LNCaP clone FGC (cell line): ENCODE data around the gene TBC1D3H.
"Not testable (repeated sequence)": the region's sequence is repeated elsewhere in the genome, so short reads cannot be mapped to it uniquely, and the experiment has no call there.

Experiments used
- DNase-seq: peaks from one replicate; pipeline ENCODE4 v3.0.0-alpha.2; 2011; ENCODE audit warnings: low read depth
- H3K4me3 ChIP-seq: 2 replicates; pipeline ENCODE4 v1.5.1; 2011; ENCODE audit warnings: mild to moderate bottlenecking, low read depth, low read length, control low read depth

The TBC1D3H gene

DNA sequence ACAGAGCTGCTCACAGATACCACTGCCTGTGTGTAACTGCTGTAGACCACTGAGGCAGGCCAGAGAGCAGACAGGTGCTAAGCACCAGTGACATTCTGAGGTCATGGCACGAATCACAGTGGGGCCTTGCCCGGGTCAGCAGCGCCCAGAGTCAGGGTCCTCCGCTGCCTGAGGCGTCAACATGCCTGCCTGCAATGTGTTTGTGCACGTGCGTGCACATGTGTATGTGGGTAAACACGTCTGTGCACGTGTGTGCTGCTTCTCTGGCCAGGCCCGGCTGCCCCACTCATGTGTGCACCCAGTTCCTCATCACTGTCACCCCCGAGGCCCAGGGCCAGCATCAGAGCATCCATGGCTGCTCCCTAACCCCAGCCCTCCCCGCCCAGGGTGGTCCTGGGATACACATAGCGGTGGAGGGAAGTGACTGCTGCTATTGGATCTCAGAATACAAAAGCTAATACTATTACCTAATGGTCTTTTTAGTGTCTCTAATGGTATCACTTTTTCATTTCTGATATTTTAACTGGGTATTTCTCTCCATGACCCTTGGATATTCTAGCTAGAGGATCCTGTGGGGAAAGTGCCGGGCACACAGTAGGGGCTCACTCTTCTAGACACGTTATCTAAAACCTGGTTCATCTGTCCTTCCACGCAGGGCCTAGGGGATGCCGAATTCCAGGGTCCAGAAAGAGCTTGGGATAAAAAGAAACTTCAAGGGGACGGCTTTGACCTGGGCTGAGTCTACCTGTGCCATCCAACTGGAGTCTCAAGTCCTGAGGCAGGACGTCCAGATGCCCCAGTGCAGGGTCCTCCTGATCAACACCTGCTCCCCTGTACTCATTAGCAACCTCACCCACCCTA is at the start of gene TBC1D3H:
TBC1D3H (minus strand) TSS at position 51 of the 861 bp plus-strand sequence. CDS start 1,540 bp downstream, outside the sequence.
- not testable (repeated sequence) for DNase-seq, H3K4me3 ChIP-seq

DNA sequence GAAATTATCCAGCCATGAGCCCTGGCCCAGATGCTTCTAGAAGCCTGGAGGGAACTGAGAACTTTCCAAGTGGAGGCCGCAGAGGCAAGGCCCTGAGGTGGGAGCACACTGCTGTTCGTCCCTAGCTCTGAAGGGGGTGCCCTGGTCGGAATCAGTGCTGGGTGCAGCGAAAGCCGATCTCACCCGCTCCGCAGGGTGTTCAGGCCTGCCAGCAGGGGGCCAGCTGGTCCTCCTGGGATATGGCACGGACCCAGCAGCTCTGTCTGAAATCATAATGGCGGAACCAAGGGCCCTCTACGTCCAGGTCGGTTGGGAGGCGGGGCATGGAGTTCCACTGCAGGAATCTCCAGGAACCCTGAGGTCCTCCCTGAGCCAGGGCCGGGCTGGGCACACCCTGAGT is 40.7 kb upstream of the TBC1D3H start:
- DNase-seq, H3K4me3 ChIP-seq: not testable (repeated sequence)

DNA sequence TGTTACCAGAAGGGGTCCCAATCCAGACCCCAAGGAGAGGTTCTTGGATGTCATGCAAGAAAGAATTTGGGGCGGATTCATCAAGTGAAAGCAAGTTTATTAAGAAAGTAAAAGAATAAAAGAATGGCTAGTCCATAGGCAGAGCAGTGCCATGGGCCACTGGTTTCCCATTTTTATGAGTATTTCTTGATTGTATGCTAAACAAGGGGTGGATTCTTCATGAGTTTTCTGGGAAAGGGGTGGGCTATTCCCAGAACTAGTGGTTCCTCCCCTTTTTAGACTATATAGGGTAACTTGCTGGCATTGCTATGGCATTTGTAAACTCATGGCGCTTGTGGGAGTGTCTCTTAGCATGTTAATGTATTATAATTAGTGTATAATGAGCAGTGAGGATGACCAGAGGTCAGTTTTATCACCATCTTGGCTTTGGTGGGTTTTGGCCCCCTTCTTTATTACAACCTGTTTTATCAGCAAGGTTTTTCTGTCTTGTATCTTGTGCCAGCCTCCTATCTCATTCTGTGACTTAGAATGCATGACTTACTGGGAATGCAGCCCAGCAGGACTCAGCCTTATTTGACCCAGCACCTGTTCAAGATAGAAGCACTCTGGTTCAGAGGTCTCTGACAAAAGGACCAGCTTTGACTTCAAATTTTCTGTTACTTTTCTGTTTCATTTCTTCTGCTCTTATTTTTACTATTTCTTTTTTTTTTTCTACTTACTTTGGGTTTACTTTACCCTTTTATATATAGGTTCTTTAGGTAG is 27.1 kb upstream of the TBC1D3H start:
- not testable (repeated sequence) for H3K4me3 ChIP-seq, DNase-seq

DNA sequence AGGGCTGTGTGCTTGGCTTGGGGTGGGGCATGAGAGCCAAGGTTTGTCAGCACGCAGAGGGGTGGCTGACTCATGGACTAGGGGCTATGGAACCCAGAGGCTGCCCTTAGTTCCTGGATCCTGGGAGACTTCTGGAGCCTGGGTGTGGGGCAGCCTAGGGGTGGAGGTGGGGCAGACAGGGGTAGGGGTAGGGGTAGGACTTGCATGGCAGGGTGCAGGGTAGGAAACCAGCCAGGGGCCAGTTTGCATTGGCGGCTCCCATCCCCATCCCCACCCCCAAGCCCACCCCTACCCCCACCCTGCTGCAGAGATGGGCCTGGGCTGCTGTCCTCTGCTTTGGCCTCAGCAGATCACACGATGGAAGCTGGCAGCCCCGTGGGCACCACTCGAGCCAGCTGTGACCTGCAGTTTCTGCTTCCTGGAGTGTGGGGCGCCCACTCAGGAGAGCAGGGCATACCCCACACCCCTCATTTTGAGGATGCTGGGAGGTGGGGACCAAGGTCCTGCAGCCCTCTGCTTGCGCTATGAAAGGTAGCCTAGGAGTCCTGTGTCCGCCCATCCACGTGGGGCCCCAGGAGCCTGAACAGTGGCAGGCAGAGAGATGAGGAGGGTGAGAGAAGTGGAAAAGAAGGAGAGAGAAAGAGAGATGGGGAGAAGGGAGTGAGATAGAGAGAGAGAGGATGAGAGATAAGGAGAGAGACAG is 2.9 kb upstream of the TBC1D3H start:
- DNase-seq, H3K4me3 ChIP-seq: not testable (repeated sequence)

DNA sequence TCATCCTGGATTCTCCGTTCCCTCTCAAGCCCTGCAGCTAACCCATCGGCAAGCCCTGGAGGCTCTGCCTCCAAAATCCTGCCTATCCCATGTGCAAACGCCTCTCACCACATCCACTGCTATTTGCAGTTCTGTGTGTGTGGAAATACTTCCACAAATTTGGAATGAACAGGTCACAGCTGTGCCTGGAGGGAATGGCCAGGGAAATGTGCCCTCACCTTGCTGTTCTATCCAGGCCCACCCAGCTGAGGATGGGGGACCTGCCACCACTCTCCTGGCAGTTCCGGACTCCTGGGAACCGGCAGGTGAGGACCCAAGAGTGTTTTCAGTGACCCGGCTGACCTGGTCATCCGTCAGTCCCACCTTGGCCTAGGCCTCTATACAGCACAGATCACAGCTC is 12.3 kb downstream of the TBC1D3H start:
- DNase-seq, H3K4me3 ChIP-seq: not testable (repeated sequence)

DNA sequence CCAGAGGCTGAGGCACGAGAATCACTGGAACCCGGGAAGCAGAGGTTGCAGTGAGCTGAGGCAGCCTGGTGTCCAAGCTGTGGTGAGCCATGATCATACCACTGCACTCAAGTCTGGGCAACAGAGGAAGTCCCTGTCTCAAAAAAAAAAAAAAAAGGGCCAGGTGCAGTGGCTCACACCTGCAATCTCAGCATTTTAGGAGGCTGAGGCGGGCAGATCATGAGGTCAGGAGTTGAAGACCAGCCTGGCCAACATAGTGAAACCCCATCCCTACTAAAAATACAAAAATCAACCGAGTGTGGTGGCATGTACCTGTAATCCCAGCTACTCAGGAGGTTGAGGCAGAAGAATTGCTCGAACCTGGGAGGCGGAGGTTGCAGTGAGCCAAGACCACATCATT is 25.7 kb downstream of the TBC1D3H start:
- not testable (repeated sequence) for DNase-seq, H3K4me3 ChIP-seq
